GM21423 (cell line): ENCODE data around the gene RNF43.

Source experiments
- ATAC-seq: cut with Tn5 transposase; IDR thresholded peaks from one replicate; pipeline ENCODE4 v1.9.1; 2021; ENCODE audit warnings: mild to moderate bottlenecking, moderate library complexity; ENCODE audit not compliant: unreplicated experiment

RNF43 gene

GRCh38 chr17:58382872-58383242 lies 34.5 kb downstream of the RNF43 start:
- ATAC-seq = no peak

- ATAC-seq = peak; percentile 79
Observed at GRCh38 chr17:58382108-58382871, 35.0 kb downstream of the RNF43 start.

GRCh38 chr17:58381124-58382035 lies 36.0 kb downstream of the RNF43 start:
- ATAC-seq = no peak

- no peak for ATAC-seq
Observed at GRCh38 chr17:58380207-58381123, 36.9 kb downstream of the RNF43 start.

- ATAC-seq = no peak
Observed at GRCh38 chr17:58379511-58379824, 37.9 kb downstream of the RNF43 start.

GRCh38 chr17:58378733-58379510 lies 38.4 kb downstream of the RNF43 start:
- no peak for ATAC-seq

GRCh38 chr17:58377661-58378060 lies 39.7 kb downstream of the RNF43 start:
- ATAC-seq = no peak

- ATAC-seq = no peak
Observed at GRCh38 chr17:58377093-58377601, 40.2 kb downstream of the RNF43 start.

GRCh38 chr17:58376472-58377000 lies 40.8 kb downstream of the RNF43 start:
- no peak for ATAC-seq

- ATAC-seq = no peak
Observed at GRCh38 chr17:58375811-58376210, 41.5 kb downstream of the RNF43 start.

GRCh38 chr17:58375256-58375655 lies 42.1 kb downstream of the RNF43 start:
- no peak for ATAC-seq

GRCh38 chr17:58373923-58374322 lies 43.4 kb downstream of the RNF43 start:
- ATAC-seq = no peak

GRCh38 chr17:58373003-58373402 lies 44.3 kb downstream of the RNF43 start:
- no peak for ATAC-seq

- no peak for ATAC-seq
Observed at GRCh38 chr17:58371300-58371950, 45.9 kb downstream of the RNF43 start.

- no peak for ATAC-seq
Observed at GRCh38 chr17:58370716-58371115, 46.6 kb downstream of the RNF43 start.

GRCh38 chr17:58370309-58370708 lies 47.0 kb downstream of the RNF43 start:
- ATAC-seq = no peak

- no peak for ATAC-seq
Observed at GRCh38 chr17:58369214-58370031, 47.9 kb downstream of the RNF43 start.

- no peak for ATAC-seq
Observed at GRCh38 chr17:58368860-58369213, 48.5 kb downstream of the RNF43 start.
